SW480 (cell line): ENCODE data around the gene C4orf17.
A peak's percentile ranks its signal among the peaks of the same experiment; 100 is the strongest.
"Not testable (repeated sequence)": the region's sequence is repeated elsewhere in the genome, so short reads cannot be mapped to it uniquely, and the experiment has no call there.

Experiments used
- DNase-seq: peaks from one replicate; pipeline ENCODE4 v3.0.0-alpha.2; 2016; ENCODE audit warnings: low spot score

The C4orf17 gene

DNA sequence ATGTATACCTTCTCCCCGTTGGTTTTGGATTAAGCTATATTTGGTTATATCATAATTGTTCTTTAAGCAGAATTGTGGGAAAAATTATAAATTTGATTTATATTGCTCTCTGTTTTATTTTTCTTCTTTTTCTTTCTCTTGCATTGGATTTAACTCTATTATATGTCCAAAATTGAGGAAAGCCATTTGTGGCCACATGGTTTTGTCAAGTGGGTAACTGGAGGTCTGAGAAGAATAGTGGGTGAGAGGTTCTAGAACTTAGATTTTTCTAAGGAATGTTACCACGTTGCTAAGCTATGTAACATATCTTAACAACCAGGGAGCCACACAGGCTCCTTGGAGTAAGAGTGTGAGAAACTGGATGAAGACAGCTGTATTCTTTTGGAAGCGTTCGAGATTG, at the start of gene C4orf17:
Gene C4orf17 (plus strand): TSS at position 301 of the 400 bp plus-strand sequence. CDS start 2,061 bp downstream, outside the sequence.
- no peak for DNase-seq

DNA sequence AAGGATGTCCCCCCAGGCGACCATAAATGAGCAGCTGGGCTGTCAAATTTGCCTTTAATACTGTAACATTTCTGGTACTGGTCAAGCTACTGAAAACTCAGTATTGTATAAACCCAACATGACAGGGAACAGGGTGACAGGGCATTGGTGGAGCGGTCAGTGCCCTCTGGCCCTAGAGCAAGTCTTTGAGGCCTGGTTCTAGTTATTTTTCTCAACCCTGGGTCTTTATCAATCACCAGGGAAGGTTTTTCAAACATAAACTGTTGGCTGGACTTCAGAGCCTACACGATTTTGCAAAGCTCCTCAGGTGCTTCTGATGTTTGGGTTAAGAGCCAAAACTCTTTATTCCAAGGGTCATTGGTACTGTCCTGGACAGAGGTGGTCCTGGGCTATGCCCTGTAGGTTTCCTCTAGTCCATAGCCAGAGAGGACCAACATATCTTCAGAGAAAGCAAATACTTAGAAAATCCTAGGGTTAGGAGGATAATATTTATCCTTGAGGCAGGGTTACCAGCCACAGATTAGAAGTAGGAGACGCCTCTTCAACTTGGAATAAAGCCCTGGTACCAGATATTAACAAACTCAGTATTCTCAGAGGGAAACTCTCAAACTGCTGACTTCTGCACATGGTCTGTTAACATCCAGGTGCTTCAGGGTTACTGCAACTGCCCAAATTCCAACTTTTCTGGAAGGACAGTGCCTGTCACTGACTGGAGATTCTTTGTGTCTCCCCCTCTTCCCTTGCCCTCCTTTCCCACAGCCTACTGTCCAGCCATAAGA, 49.0 kb upstream of the C4orf17 start:
- no peak for DNase-seq

DNA sequence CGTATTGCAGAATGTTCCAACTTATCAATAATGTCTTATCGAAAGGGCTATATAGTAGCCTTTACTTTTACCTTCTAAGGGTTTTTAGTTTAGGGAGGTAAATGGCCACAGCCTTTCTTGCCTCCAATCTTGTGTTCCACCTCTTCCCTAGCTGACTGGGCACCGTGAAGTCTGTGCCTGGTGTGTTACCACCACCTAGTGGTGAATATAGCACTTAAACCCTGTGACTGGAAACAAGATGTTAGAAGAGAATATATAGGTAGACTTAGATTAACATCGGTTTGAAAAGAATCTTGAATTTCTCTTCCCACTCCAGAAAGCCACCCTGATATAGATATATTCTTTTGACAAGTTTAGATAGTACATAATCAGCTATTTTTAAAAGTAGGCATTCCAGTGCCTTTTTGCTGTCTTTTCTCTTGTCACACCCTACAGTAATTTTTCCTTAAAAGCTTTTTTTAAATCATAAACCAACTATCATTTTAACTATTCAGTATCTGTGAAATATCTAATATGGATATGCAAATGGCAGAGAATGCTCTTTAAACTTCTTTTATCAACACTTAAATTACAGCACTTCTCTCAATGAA, 47.9 kb upstream of the C4orf17 start:
- peak; percentile 60 for DNase-seq

DNA sequence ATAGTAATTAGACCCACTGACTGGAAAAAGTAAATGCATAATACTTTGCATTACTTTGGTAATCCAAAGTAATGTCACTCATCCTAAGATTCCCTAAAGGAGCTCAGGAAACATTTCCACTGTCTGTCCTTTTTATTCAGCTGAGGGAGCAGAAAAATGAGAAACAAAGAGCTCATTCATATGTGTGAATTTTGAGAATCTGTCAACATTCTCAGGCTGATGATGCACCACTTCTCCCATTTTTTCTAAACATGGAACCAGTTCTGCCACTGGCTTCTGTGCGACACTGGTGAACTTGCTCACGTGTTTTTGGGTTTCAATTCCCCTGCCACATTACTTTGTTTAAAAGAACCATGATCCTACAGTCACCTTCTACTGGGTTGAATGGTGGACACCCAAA, 47.3 kb upstream of the C4orf17 start:
- DNase-seq, result no peak

DNA sequence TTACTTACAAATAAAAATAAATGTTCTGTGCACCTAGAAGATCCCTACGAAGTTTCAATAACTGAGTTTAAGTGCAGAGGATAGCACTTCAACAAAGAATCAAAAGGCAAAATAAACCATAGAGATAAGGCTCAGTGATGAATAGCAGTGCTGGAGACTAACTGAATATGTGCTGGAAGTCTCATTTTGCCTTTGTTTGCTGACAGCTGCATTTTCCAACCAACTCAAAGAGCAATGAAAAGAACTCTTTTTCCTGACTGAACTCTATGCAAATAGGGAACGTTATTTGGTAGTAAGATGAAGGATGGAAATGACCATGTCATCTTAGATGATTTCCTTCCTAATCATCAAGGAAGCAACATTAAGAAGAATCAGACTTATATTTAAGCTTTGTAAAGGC, 42.9 kb upstream of the C4orf17 start:
- DNase-seq, result no peak

DNA sequence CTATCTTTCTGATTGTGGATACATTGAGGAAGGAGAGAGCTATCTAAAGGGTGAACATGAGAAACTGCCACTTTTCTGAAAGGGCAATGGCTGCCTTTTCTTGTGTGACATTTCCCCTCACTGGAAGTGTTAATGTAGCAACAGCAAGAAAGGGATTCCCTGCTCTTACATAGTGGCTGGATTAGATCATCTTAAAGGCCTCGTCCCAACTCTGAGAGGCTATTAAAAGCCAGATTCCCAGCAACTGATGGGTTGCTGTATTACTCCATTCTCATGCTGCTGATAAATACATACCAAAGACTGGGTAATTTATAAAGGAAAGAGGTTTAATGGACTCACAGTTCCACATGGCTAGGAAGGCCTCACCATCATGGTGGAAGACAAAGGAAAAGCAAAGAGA, 41.9 kb upstream of the C4orf17 start:
- no peak for DNase-seq

DNA sequence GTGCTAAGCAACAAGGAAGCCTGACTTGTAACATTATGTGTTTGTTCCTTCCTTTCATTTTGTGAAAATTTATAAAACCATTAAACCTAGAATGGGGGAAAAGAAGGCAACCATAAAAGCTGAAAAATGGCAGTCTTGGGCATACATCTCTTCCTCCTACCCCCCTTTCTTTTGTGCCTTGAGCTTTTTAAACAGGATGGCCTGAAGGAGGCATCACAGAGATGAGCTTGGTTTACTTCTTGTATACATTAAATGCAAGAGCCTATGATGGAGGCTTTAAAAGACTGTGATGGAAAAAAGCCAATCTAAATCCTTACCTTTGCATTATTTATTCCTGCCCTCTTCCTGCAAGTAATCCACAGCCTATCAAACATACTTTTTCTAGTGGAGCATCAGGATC, 39.5 kb upstream of the C4orf17 start:
- DNase-seq, result no peak

DNA sequence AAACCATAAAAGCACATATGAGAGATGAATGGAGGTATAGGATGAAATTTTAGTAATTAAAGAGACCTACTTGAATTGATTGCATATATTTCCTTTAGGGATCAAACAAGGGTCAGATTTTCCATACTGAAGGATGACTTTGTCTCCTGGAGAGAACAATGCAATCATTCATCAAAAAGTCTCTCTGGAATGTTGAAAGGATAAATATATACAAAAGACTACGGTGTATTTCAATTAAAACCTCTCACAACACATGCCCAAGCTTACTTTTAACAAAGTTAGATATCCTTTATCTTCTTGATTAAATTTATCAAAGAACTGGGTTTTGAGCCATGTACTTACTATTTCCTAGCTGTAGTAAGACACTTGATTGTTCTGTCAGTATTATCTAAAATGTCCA, 38.9 kb upstream of the C4orf17 start:
- DNase-seq, result no peak

DNA sequence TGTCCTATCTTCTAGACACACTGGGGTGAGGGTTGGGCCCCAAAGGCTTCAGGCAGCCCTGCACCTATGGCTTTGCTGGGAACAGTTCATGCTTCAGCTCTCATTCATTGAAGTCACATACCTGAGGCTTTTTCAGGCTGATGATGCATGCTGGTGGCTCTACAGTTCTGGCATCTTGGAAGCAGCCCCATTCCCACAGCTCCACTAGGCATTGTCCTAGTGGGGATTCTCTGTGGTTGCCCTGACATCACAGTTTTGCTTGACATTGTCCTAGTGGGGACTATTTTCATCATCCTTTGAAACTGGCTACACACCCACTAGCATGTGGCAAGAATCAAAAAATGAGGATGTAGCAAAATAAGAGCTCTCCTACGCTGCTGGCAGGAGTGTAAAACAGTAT, 37.7 kb upstream of the C4orf17 start:
- no peak for DNase-seq

DNA sequence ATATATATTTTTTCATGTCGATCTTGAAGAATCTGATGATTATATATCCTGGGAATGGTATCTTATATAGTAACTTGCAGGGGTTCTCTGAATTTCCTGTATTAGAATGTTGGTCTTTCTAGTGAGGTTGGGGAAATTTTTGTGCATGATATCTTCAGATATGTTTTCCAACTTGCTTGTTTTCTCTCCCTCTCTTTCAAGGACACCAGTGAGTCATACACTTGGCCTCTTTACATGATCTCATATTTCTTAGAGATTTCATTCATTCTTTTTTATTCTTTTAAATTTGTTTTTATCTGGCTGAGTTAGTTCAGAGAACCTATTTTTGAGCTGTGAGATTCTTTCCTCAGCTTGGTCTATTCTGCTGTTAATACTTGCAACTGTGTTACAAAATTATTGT, 27.2 kb upstream of the C4orf17 start:
- DNase-seq, result no peak

DNA sequence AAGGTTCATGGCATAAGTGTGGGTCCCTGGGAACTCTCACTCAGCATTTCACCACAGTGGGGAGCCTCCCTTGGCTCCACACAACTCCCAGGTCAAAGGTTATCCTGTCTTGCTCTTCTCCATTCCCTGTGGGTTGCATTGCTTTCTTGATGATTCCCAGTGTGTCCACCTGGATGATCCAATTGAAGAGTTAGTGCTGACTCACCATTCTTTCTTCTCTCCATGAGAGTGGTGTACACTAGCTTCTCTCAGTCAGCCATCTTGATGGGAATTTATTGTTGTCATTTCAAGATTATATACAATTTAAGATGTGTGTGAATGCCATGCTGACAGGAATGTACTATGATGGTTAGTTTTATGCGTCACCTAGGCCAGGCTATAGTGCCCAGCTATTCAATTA, 25.6 kb upstream of the C4orf17 start:
- DNase-seq, result no peak

DNA sequence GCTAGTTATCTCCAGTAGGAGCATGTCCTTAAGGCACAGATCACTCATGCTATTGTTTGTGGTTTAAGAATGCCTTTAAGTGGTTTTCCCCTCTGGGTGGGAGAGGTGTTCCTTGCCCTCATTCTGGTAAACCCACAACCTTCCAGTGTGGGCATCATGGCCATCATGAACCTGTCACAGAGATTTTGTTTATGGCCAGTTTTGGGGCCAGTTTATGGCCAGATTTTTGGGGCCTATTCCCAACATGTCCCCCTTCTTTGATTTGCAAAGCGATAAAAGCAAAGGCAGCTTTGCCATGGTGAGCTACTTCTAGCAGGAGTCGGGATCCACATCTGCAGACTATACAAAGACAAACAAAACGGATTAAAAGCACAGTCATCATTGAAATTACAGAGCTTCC, 24.2 kb upstream of the C4orf17 start:
- DNase-seq, result not testable (repeated sequence)

DNA sequence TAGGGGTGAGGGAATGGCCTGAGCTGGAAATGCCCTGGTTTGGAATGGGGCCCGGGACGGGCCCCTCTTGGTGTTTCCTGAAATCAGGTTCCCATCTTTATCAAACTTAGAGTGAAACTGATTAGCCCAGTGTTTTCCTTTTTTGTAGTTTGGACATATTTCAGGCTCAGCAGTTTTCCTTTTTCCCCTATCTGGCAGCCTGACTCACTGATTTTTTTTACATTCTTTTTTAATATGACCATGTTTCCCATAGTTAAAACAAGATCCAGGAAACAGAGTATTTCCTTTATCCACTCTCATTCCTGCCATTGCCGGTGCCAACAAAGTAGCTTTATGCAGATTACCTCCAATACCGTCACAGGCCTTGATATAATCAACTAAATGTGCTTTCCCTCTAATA, 20.5 kb upstream of the C4orf17 start:
- no peak for DNase-seq

DNA sequence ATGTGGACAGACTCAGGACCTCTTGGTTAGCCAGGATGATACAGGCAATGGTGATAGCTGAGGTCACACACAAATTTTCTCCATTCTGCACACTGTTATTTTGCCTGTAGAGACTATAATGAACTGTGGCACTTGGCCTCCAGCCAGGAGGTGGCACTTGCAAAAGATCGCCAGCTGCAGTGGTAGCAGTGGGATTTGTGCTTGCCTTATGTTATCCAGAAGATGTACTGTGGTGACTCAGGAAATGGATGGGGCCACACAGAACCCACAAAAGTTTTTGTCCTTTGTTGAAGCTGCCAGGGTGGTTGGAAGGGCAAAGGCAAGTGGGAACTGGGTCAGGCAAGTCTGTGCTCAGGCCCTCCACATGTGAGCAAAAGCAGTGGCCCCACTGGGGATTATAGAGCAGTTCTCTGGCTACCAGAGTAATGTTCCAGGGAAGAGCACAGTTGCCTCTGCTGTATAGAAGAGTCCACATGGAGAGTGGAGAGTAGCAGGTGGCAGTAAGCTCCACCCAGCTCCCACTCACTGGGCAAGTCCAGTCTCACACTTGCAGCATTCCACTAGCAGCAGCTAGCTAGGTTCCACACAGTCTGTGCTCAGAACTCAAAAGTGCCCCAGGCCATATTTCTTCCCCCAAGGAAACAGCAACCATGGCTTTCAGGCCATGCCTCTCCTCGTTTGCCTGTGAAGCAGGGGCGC, 5.9 kb upstream of the C4orf17 start:
- DNase-seq, result no peak

DNA sequence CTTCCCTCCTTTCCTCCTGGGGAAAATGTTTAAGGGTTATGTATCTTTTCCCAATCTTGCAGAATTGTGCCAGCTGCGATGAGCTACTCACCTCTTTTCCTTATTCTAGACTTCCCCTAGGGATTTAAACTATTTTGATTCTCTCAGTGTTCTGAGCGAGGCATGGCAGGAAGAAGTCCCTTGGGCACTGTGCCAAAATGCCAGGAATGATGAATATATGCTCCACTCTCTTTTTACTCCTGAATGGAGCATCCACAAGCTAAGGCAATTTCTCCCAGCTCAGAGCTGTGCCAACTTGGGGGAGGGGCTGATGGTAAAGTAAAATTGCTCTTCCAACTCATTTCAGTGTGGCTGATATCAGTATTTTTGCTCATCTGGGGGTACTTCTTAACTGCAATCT, 4.0 kb upstream of the C4orf17 start:
- no peak for DNase-seq

DNA sequence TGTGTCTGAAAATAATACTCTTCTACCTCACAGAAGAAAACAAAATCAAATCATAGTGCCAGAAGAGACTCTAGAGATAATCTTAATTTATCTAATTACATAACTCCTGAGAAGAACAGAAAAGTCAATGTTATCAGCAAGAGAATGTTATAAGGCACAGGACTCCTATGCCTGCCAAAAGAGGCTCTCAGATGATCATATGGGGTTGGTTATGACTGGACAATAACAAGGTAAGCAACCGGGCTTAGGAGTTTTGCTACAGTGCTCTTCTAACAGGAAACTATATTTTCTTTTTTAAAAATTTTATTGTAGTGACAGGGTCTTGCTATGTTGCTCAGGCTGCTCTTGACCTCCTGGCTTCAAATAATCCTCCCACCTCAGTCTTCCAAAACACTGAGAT, 3.5 kb upstream of the C4orf17 start:
- no peak for DNase-seq

DNA sequence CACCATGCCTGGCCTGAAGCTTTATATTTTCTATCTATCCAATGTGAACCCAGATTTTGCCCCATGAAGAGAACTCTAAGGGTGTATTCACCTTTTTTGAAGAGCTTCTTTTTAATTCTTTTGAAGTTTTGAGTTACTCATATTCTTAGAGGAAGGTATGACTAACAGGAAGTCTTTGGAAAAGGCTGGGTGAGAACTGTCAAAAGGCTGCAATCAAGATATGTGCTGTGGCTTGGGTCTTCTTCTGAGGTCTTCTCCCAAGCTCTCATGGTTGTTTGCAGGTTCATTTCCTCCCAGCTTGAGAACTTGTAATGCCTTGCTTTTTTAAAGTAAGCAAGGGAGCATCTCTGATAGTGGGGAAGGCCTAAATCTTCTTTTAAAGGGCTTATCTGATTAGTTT, 3.1 kb upstream of the C4orf17 start:
- no peak for DNase-seq

DNA sequence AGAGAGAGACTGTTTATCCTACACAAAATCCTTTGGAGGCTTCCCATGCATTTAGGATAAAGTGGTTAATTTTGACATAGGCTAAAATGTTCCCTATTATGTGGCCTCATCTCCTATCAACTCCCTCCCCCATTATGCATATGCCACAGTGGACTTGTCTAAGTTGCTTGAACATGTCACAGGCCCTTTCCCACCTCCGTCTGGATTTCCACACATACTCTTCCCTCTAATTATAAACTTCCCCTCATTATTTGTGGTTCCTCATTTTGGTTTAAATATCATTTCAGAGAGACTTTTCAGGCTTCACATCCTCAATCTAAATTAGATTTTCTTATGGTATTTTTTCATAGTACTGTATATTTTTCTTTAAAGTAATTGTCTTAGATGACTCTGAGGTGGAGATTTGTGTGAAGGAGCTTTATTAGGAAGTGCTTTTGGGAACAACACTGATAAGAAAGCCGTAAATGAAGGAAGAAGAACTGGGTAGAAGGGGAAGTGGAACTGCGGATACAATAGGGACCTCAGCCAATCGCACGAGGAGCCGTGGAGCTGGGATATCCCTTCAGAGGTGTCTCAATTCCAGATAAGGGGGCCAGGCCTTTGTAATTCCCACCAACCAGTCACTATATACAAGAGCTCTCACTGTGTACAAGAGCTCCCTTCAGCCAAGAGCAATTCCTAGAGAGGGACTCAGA, 7.9 kb downstream of the C4orf17 start:
- no peak for DNase-seq

DNA sequence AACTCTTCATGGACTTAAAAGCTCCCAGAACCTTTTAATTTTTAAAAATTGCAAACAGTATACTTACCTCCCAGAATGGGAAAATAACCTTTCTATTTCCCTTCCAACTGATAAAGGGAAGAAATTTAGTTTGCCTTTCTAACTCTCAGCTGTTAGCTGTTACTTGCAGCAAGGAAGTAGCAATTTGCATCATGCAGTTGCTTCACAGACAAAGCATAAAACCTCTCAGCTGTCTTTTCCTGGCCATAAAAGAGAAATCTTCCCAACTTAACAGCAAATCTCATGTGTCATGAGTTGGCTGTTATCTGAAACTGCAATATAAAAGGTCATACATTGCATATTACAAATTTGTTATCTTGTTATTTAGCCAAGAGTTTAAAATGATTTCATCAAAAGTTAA, 18.4 kb downstream of the C4orf17 start:
- DNase-seq, result no peak

DNA sequence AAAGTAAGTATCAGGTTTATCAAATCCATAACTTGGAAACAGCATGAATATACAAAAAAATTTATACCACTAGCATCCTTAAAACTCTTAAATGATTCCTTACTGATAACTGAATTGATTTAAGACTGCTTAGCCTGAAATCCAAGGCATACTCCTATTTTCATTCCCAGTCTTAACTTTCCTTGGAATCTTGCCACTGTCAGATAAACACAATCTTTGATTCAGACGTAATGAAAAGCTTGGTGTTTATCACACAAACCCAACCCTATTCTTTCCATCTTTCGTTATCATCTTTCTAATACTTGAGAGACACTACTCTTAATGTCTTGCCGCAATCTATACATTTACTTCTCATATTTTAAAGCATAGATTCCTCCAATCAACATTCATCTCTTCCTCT, 19.1 kb downstream of the C4orf17 start:
- DNase-seq, result no peak

DNA sequence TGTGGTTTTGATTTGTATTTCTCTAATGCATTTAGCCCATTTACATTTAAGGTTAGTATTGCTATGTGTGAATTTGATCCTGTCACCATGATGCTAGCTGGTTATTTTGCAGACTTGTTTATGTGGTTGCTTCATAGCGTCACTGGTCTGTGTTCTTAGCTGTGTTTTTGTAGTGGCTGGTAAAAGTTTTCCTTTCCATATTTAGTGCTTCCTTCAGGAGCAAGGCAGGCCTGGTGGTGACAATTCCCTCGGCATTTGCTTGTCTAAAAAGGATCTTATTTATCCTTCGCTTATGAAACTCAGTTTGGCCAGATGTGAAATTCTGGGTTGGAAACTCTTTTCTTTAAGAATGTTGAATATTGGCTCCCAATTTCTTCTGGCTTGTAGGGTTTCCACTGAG, 23.9 kb downstream of the C4orf17 start:
- DNase-seq, result not testable (repeated sequence)

DNA sequence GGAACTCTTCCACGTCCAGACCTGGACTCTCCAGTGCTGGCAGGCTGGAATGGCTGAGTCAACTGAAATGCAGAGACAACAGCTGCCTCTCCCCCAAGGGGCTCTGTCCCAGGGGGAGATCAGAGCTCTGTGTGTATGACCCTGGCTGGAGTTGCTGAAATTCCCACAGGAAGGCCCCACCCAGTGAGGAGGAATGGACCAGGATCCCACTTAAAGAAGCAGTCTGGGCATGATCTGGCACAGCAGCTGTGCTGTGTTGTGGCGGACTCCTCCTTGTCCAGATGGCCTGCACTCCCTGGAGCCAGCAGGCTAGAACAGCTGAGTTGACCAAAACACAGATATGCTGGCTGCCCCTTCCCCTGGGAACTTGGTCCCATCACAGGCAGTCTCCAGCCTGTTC, 25.4 kb downstream of the C4orf17 start:
- DNase-seq, result no peak

DNA sequence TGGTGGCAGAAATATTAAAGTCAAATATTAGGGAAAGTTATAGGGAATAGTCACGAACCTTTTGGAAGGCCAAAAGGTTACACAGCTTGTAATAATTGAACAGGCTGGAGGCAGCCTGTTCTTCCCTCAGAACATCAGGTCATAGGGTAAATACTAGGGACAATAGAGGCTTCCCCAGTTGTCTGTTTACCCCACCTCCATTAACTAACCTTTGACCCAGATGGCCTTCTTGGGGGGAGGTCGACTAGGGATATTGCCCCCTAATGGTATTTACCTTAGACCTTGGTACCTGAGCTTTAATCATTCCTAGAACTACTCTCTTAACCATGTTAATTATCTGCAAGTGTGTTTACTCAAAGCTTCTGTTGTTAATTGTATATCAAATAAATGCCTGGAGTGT, 26.0 kb downstream of the C4orf17 start:
- DNase-seq, result no peak
